T47D (cell line): ENCODE results near the gene DCLK2.

Experiments used
- DNase-seq, 2 experiments: peaks; one replicate each; pipeline versions ENCODE4 v3.0.0 to v3.0.0-alpha.2; 2011 to 2012; ENCODE audit warnings: low read depth in 1 of 2, low spot score in 1 of 2
- JUND ChIP-seq: IDR thresholded peaks from 2 replicates; pipeline ENCODE4 v1.6.1; 2012; ENCODE audit warnings: low read depth
- in situ Hi-C: cut with HindIII; loops from 2 replicates; pipeline ENCODE4 v1.10.0; 2016; ENCODE audit warnings: low sequenced_read_pairs, low pct_unique_long_range_greater_than_20kb

DCLK2 gene

GRCh38 chr4:150130933-150131332 lies 52.7 kb downstream of the DCLK2 start:
- no peak for DNase-seq
- in situ Hi-C loops = no loop called here
- TF ChIP-seq JUND = no peak

- TF ChIP-seq JUND = no peak
- in situ Hi-C loops = no loop called here
These were observed 53.5 kb downstream of the DCLK2 start for GRCh38 chr4:150131581-150132228.

DNA sequence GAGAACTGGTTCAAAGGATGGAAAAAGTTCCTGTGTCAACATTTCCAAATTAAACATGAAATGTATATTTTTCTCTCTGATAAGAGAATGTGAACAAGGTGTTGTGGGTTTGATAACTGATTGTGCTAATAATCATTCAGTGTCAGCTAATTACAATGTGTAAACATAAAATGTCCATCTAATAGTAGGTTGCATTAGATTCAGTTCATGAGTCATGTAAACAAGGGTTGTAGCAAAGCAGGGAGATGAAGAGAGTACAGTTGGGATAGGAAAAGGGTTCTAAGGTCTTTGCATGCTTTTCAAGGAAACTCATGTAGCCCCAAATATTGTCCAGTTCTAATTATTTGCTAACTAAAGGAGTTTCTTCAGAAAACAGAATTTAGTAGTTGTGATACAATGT lies 55.4 kb downstream of the DCLK2 start:
- DNase-seq = no peak
- in situ Hi-C loops = no loop called here
- TF ChIP-seq JUND = no peak

More at GRCh38 chr4:150131581-150132228, 53.5 kb downstream of the DCLK2 start:
- no peak for DNase-seq

GRCh38 chr4:150135134-150135772 lies 57.0 kb downstream of the DCLK2 start:
- in situ Hi-C loops = no loop called here
- DNase-seq = no peak
- no peak for TF ChIP-seq JUND

- no peak for DNase-seq
- in situ Hi-C loops = no loop called here
- no peak for TF ChIP-seq JUND
These were observed 57.8 kb downstream of the DCLK2 start for GRCh38 chr4:150136036-150136435.

GRCh38 chr4:150136481-150136880 lies 58.2 kb downstream of the DCLK2 start:
- DNase-seq = no peak
- in situ Hi-C loops = no loop called here
- TF ChIP-seq JUND = no peak

- no peak for DNase-seq
- in situ Hi-C loops = no loop called here
- TF ChIP-seq JUND = no peak
These were observed 61.1 kb downstream of the DCLK2 start for GRCh38 chr4:150139297-150139865.

DNA sequence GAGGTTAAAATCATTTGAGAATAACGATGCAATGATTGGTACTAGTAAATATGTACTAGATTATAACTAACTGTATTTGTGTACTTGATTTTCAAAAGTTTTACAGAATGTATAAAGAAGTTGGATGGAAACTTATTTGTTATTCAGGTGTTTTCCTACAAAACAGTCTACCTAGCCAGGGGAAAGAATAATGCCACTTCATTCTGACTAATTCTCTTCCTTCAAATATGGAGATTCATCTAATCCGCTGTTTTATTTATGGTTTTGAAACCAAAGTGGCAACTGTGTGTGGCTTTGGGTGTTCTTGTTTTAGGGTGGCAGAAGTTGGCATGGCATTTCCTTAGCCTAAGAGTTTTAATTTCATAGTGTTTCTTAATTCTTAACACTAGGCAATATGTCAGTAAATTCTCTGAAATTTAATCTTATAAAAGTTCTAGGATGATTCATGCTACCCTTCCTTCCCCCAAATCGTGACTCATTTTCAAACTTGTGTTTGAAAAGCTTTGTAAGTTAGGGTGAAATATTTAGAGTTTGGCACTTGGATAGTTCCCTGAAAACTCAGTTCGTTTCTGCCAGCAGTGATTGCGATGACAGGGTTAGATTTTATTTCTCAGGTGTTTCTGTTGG lies 62.6 kb downstream of the DCLK2 start:
- in situ Hi-C loops = no loop called here
- TF ChIP-seq JUND = no peak
- no peak for DNase-seq

DNA sequence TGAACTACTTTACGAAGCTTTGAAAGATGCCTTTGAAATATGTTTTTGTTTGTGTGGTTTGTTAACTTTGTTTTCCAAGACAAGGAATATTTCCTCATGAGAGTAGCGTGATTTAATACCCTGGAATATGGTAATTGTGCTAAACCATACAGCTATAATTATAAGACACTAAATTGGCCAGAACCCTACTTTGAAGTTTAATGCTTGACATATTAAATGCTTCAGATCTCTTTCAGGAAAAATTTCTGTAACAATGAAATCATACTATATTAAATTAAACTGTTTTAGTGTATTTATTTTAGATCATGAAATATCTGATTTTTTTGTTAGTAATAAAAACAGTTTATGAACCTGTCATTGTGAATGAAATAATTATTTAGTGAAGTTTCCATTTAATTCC lies 63.5 kb downstream of the DCLK2 start:
- in situ Hi-C loops = no loop called here

DNA sequence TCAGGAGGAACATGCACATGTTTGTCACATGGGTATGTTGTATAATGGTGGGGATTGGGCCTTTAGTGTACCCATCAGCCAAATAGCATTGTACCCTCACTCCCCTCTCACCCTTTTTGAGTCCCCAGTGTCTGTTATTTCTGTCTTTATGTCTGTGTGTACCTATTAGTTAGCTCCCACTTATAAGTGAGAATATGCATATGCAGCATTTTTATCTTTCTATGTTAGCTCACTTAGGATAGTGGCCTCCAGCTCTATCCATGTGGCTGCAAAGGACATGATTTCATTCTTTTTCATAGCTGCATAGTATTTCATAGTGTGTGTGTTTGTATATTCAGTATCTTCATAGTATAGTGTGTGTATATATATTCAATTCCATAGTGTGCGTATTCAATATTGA lies 64.6 kb downstream of the DCLK2 start:
- no peak for DNase-seq
- TF ChIP-seq JUND = no peak
- in situ Hi-C loops = no loop called here

More for the DNA sequence above, 63.5 kb downstream of the DCLK2 start:
- TF ChIP-seq JUND = no peak
- no peak for DNase-seq

DNA sequence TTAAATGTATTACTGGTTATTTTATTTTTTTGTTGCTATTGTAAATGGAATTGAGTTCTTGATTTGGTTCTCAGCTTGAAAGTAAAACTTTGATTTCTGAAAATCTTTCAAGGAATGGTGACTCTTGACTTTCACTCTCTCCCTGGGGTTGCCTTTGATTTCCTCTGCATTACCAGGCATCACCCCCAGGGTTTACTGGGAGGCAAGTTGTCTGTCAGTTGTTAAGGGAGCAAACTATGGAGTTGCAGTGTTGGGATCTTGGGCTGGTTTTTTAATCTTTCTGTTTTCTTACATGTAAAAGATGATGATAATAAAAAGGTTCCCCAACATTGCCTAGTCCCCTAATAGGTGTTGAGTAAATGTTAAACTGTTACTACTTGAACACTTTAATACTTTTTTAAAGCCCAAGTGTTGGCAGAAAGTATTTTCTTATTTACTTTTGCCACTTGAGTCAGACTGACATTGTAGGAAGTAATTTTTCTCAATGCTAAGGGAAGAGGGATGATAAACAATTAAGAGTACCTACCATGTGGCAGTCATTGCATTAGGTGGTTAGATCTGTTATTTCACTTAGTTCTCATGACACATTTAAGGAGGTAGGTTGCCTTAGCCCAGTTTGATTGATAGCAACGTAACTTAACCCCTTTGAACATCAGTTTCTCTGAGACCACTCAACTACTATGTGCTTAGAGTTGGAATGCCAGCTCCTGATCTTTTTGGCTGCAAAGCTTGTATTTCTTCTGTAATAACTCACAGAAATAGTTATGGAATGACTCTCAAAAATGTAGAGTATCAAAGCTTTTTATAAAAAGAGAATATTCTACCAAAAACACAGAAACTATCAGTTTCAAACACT lies 67.1 kb downstream of the DCLK2 start:
- DNase-seq = peak in 1 of 2 experiments; percentile 7
- in situ Hi-C loops = no loop called here
- TF ChIP-seq JUND = no peak

DNA sequence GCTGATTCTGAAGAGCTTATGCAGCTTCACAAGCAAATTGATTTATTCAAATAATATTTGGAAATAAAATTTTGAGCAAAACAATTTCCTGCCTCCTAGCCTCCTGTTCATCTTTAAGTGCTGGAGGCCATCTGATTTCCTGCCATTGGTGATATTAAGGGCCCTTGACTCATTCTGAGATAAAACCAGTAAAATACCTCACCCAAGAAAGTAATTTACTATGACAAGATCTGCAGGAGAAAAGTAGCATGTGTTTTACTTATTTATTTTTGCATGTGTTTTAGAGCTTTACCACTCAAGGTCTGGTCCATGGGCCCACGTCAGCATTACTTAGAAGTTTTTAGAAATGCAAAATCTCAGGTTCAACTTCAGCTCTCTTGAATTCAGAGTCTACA lies 67.7 kb downstream of the DCLK2 start:
- no peak for TF ChIP-seq JUND
- in situ Hi-C loops = no loop called here
- DNase-seq = no peak
